ENCODE data around the gene SLC25A34. TPM values are rescaled to one million over a fixed set of nuclear protein-coding genes. Genes with fewer than 3 reads are reported as not detected.

Gene SLC25A34
- total and polyA plus RNA-seq, 10 of the 15 experiments (the other 5 are each of a cell fraction or from before 2014, with no cell fraction given): 0.02 to 1.6 (median 0.39) TPM

DNA sequence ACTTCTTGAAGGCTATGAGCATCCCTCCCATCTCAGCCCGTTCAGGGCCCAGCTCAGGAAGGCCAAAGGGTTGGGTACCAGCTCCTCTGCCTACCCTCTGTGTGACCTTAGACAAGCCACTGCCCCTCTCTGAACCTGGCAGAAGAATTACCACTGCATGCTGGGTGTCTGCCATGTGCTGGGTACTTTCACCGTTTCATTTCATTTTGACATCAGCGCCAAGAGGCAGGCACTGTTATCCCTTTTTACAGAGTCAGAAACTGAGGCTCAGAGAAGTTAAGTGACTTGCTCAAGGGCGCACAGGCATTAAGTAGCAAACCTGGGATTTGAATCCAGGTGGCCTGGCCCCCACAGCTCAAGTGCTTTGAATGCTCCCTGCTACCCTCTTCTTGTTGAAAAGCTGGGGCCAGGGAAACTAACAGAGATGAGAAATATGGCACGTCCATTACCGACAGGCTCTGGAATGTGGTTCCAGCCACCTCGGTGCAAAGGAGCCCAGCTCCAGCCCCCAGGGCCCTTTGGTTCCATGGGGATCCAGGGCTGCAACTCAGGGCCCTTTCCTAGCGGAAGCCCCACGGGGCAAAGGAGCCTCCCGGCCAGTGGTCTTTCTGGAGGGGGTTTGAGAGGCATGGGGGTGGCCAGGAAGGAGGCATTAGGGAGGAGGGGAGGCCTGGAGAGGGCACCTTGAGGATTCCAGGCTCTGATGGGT lies 12.8 kb downstream of the SLC25A34 start:
- Histone ChIP-seq H3K4me2 (ENCODE audit: control insufficient read depth, insufficient read depth) (no peak overlapping the region), H3K9me3 (replicated peaks; ENCODE audit: control insufficient read depth, insufficient read depth, low read length) (no peaks in the 10 kb centered on the region), H3K4me1 (ENCODE audit: control insufficient read depth, insufficient read depth, low read length) (0 out of 2 replicates have a peak, but pooled peaks cover 3% of the 10 kb centered on the region), H3K4me3 (no peak overlapping the region), H3K79me2 (ENCODE audit: control insufficient read depth, insufficient read depth, low read length) (no peaks in the 10 kb centered on the region), H3K9ac (ENCODE audit: control insufficient read depth, insufficient read depth, low read length) (no peak overlapping the region), H3K27ac (ENCODE audit: control insufficient read depth, insufficient read depth) (no peak overlapping the region), H3K36me3 (ENCODE audit: control insufficient read depth in 2 of 2, insufficient read depth in 2 of 2, low read length in 1 of 2) (no peaks in the 10 kb centered on the region), H3K27me3 (replicated peaks in 1 of 2; ENCODE audit: control insufficient read depth in 2 of 2, insufficient read depth in 2 of 2, low read length in 1 of 2) (no peaks in the 10 kb centered on the region; a peak in 1 of 4 replicates), H2AFZ (ENCODE audit: control insufficient read depth, low read depth, low read length) (no peak overlapping the region), H4K20me1 (ENCODE audit: control insufficient read depth, insufficient read depth) (no peaks in the 10 kb centered on the region)
- in situ Hi-C loops (cut with MboI) (loop anchor here (5.0 kb wide), 1 partner anchor 48 kb away; no protein-coding TSS in a partner anchor), intact Hi-C loops (cut with micrococcal nuclease; ENCODE audit: unreplicated experiment) (no loop called here)
- no peak for ATAC-seq
- ChIA-PET CTCF (interaction anchor here (1.1 kb wide), 1 partner anchor 43 kb away, joined by 4 read pairs; no protein-coding TSS in a partner anchor), POLR2A (no interaction called here), SMC1A (ENCODE audit: uncharacterized antibody, unreplicated experiment) (no interaction called here), RAD21 (ENCODE audit: unreplicated experiment) (no interaction called here)
- 37% methylated on average over 10 of the region's 10 CpGs for WGBS (ENCODE audit: insufficient coverage, insufficient replicate concordance, low lambda C conversion rate, missing lambda C conversion rate)
- FAIRE-seq: no peak
- no peak for TF ChIP-seq KDM1A (IDR thresholded peaks at IDR 0.05; ENCODE audit: borderline replicate concordance)
- TF ChIP-seq ATF7 (IDR thresholded peaks at IDR 0.05; ENCODE audit: low read depth): no peak
- no peak for TF ChIP-seq CEBPB (IDR thresholded peaks at IDR 0.05; ENCODE audit: borderline replicate concordance in 1 of 2, low read depth in 2 of 2, low read length in 2 of 2)
- TF ChIP-seq ZNF384 (IDR thresholded peaks at IDR 0.05; ENCODE audit: borderline replicate concordance, low read depth, low read length): no peak
- TF ChIP-seq, protein P1, sequence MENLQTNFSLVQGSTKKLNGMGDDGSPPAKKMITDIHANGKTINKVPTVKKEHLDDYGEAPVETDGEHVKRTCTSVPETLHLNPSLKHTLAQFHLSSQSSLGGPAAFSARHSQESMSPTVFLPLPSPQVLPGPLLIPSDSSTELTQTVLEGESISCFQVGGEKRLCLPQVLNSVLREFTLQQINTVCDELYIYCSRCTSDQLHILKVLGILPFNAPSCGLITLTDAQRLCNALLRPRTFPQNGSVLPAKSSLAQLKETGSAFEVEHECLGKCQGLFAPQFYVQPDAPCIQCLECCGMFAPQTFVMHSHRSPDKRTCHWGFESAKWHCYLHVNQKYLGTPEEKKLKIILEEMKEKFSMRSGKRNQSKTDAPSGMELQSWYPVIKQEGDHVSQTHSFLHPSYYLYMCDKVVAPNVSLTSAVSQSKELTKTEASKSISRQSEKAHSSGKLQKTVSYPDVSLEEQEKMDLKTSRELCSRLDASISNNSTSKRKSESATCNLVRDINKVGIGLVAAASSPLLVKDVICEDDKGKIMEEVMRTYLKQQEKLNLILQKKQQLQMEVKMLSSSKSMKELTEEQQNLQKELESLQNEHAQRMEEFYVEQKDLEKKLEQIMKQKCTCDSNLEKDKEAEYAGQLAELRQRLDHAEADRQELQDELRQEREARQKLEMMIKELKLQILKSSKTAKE (IDR thresholded peaks at IDR 0.05; ENCODE audit: low read depth, poor library complexity, severe bottlenecking): no peak
- no peak for TF ChIP-seq POLR2AphosphoS5 (IDR thresholded peaks at IDR 0.05; ENCODE audit: low read length)
- TF ChIP-seq YBX1 (IDR thresholded peaks at IDR 0.05): no peak
- no peak for TF ChIP-seq SP1 (IDR thresholded peaks at IDR 0.05; ENCODE audit: low read depth, low read length)
- TF ChIP-seq, protein P2, sequence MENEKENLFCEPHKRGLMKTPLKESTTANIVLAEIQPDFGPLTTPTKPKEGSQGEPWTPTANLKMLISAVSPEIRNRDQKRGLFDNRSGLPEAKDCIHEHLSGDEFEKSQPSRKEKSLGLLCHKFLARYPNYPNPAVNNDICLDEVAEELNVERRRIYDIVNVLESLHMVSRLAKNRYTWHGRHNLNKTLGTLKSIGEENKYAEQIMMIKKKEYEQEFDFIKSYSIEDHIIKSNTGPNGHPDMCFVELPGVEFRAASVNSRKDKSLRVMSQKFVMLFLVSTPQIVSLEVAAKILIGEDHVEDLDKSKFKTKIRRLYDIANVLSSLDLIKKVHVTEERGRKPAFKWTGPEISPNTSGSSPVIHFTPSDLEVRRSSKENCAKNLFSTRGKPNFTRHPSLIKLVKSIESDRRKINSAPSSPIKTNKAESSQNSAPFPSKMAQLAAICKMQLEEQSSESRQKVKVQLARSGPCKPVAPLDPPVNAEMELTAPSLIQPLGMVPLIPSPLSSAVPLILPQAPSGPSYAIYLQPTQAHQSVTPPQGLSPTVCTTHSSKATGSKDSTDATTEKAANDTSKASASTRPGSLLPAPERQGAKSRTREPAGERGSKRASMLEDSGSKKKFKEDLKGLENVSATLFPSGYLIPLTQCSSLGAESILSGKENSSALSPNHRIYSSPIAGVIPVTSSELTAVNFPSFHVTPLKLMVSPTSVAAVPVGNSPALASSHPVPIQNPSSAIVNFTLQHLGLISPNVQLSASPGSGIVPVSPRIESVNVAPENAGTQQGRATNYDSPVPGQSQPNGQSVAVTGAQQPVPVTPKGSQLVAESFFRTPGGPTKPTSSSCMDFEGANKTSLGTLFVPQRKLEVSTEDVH (IDR thresholded peaks at IDR 0.05; ENCODE audit: low read depth, partially characterized antibody): no peak
- no peak for TF ChIP-seq EED (IDR thresholded peaks at IDR 0.05; ENCODE audit: low read depth)
- BruUV-seq (replicated peaks): no TSS peak
- no peak for DNase-seq (ENCODE audit: low read depth, low spot score)

Data from GM12878 (cell line).